Measurements from ENCODE around the gene MMP2.

The MMP2 gene

DNA sequence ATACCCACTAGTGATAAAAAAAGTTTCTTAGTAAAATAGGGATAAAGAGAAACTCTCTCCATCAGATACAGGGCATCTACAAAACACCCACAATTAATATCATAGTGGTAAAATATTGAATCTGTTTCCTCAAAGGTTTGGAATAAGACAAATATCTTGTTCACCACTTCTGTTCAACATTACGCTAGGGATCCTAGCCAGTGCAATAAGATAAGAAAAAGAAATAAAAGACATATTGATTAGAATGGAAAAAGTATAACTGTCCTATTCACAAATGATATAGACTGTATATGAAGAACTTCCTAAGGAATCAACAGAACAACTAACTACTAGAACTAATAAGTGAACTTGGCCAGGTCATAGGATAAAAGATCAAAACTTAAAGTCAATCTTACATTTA, 42.8 kb downstream of the MMP2 start:
- no peak for DNase-seq

DNA sequence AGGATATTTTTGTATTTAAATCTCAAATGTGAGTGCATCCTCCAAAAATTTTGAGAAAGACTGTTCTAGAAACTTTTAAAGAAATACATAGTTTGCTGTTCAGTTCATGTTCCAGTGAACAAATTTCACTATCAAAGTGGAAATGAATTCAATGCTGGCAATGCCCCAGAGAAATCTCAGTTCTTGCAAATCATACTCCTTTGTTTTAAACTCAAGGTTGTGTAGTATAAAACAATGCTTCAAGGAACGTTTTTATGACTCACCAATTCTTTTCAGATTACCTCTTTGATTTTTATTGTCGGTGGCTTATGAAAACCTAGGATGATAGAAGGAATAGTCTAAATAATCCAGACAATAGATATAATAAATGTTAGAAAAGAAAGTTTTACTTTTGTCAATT, 47.4 kb downstream of the MMP2 start:
- DNase-seq, result no peak

DNA sequence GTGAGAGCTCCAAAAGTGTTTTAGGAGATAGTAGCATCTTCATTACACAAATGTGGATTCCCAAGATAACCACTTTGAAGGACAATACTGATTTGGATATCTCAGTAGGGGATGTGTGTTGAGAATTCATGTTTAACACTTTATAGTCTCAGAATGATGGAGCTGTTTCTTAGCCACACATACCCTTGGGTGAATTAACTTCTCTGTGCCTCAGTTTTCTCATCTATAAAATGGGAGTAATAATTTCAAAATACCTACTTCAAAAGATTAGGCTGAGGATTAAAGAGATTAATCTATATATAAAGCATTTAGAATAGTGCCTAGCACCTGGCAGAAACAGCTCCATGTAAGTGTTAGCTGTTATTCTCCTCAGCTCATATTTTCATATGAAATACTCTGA, 48.9 kb downstream of the MMP2 start:
- DNase-seq, result no peak

DNA sequence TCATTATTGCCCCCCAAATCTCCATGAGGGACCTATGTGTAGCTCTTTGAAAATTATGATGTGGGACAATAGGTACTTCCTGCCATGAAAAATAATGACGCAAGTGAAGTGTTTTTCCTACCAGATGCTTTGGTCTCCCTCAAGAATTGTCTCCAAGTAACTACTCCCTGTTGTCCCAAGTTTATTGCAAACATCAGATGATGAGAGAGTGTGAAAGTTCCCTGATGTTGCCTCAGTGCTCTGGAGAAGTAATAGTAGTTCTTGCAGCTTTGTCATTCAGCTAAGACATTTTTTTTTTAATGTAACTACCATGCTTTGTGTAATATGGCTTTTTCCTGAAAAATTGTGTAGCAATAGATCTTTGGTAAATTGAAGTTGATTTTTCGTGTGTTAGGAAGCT, 50.0 kb downstream of the MMP2 start:
- DNase-seq, result no peak

DNA sequence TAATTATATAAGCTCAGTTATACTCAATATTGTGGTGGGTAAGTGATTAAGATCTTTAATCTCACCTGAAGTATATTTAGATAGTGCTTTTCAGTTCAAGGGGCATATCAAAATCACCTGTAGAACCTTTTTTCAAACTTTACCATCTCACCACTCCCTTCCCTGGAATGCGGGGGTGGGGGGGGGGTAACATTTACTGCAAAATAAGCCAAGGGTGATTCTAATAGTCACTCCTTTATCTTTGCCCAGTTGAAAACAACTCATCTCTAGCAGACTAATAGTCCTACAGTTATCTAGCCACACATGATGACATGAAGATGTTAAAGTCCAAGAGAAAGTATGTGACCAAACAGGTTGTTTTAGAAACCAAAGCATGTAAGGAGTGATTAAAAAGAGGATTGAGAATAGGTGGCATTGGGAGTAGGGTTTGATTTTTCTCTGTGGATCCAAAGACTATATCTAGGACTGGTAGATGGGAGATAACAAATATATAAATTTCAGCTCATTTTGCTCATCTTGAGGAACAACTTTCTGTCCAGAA, 51.4 kb downstream of the MMP2 start:
- DNase-seq, result no peak

DNA sequence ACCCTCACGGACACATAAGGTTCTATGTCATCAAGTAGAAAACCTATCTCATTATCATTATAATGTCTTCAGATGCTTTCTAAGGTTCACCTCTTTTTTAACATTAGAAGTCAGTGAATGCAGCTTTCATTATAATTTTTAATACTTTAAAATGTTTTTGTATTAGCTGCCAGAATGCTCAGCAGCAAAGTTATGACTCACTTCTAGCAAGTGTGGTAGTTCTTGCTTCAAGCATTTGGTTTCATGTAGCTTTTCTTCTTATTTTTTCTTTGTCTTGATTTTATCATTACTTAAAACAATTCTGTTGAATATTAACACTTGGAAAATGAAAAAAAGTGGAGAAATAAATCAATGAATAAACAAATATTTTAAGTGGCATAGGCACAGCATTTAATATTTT, 53.2 kb downstream of the MMP2 start:
- DNase-seq, result no peak

DNA sequence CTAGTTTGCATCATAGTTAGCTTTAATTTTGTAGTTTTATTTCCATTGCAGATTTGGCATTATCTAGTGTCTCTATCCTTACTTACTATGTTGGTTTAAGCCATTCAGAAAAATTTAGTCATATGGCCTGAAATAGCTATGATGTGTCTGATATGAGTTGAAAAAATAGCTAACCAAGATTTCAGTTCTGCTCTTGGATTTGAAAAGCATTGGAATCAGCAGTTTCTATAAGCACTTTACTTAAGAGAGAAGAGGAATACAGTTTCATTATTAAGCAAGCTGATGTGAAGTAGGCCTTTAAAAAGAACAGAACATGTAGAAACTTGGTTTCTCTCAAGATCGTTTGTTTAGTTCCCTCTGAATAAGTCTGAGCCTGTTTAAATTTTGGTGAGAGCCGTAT, 55.8 kb downstream of the MMP2 start:
- DNase-seq, result no peak

DNA sequence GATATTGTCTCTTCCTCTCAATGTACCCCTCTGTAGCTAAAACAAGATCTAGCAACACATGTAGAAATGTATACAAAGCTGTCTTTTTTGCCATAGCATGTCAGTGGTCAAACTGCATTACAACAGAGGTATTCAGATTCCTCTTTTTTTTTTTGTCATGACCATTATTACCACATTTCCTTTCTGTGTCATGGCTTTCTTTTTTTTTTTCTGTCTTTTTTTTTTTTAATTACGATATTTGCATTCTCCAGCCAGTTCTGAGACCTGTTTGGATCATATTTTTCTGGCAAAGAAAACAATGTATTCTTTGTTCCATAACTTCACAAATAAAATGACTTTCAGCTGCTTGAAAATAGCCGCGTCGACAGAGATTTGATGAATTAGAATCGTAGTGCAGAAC, 60.1 kb downstream of the MMP2 start:
- DNase-seq, result no peak

DNA sequence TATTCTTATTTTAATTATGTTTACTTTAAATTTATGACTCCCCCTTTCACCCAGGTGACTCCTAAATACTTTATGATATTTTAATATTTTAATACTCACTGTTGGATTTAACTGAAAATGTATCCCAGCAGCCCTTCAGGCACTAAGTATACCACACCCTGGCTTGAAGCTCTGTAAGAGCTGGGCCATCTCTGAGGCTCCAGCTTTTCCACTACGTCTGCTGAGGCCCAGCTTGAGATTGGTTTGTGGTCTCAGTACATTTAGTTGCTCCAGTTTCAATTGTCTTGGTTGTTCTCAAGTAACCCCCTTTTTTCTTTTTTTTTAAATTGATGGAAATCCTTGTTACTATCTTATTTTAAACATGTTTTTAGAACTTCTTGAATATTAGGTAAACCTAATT, 60.5 kb downstream of the MMP2 start:
- DNase-seq, result no peak

DNA sequence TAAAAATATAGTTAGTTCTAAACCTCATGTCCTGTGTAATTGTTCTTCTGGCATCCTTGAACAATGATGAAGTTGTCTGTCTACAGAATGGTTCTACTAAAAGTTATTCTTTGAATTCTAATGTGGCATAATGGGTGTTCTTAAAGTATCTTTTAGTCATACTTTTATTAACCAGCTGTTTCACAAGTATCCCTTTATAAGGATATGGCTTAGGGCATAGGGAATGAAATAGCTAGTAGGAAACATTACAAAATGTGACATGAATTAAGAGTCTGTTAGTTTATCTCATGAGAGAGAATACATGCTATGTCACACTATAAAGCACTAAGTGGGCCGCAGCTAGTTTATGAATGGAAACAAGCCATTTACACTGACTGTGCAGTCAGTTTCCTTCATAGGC, 61.2 kb downstream of the MMP2 start:
- no peak for DNase-seq

DNA sequence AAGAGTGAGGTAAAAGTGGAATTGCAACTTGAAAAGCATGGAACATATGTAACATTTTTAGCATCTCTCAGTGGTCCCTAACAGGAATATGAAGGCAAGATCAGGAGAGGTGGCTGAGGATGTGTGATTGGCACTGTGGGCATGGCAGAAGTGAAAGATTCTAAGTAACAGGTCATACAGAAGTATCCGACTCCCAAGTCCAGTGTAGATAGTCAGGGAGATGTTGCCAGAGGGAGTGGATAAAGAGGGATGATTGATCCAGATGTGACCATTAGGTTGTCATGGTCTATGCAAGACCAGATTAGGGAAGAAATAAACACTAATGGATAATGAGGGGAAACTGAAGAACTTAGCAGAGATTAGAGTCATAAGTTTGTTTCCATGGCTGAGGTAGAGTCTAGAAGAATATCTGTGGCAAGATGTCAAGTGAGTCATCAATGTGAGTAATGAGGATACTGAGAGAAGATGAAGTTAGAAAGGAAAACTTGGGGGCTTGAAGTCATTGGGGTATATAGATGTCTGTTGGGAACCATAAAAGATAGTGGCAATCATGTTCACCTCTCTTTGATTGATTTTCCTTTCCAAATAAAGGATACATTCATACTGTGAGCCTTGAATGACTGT, 63.6 kb downstream of the MMP2 start:
- DNase-seq, result no peak

DNA sequence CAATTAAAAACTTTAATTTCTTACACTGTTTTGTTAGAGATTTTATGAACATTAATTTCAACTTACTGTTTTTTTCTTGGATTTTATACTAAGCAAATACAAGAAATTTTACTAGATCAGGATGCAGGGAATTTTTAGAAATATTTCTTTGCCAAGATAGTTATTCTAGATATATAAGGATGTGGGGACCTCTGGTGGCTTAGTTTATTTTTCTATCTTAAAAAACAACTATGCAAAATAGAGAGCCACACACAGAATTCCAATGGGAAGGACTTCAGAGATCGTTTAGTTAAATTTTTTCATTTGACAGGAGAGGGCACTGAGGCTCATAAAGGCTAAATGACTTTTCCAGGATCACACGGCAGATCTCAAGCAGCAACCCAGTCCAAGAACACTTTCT, 64.5 kb downstream of the MMP2 start:
- no peak for DNase-seq

DNA sequence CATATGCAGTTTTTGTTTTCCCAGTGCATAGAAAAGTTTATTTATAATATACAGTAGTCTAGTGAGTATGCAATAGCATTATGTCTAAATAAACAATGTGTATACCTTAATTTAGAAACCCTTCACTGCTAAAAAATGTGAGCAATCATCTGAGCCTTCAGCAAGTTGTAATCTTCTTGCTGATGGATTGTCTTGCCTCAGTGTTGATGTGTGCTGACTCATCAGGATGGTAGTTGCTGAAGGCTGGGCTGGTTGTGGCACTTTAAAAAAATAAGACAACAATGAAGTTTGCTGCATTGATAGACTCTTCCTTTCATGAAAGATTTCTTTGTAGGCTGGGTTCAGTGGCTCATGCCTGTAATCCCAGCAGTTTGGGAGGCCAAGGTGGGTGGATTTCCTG, 73.6 kb downstream of the MMP2 start:
- DNase-seq, result no peak

DNA sequence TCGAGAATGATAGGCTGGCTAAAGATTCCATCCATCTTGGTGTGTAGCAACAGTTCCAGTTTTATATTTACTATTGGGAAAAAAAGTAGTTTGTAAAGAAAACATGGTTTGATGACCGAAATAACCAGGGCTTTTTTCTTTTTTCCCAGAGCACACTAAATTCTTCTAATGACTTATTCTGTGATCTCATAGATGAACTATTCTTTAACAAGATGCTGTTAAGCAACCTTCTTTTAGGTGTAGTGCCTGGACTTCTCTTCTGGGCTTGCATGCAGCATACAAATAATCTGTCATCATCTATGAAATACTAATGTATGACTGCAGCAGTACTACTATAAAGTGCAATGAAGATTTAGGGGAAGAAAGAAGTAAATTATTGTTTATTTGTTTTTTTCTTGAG, 76.4 kb downstream of the MMP2 start:
- DNase-seq, result no peak
